HepG2 (cell line): ENCODE measurements around the gene SDF2. TPM values are rescaled to one million over a fixed set of nuclear protein-coding genes. Genes with fewer than 3 reads are reported as not detected.

Experiments
- CENPT ChIP-seq: sonication (generic); formaldehyde crosslinking; IDR thresholded peaks from 2 replicates; pipeline ENCODE4 v1.8.0; 2022; ENCODE audit warnings: low read depth, mild to moderate bottlenecking, moderate library complexity, missing genetic modification reagents
- FOXA1 ChIP-seq, 2 experiments: fragments of 450-650 bp in 1 of 2; sonication (generic) in 1 of 2; formaldehyde crosslinking in 1 of 2; IDR thresholded peaks; 2 replicates each; pipeline versions ENCODE4 v1.4.0 to v1.6.1; 2016 to 2020; ENCODE audit warnings: missing genetic modification reagents in 1 of 2
- GATAD1 ChIP-seq: IDR thresholded peaks from 2 replicates; pipeline ENCODE4 v1.6.1; 2016; ENCODE audit warnings: missing genetic modification reagents, missing compliant biosample characterization
- HES4 ChIP-seq: sonication (generic); formaldehyde crosslinking; IDR thresholded peaks from 2 replicates; pipeline ENCODE4 v1.9.0; 2021; ENCODE audit warnings: mild to moderate bottlenecking, missing genetic modification reagents, borderline replicate concordance
- KDM3A ChIP-seq: IDR thresholded peaks from 2 replicates; pipeline ENCODE4 v1.6.1; 2018; ENCODE audit warnings: low read depth, missing compliant biosample characterization
- KMT2B ChIP-seq: IDR thresholded peaks from 2 replicates; pipeline ENCODE4 v1.6.1; 2016; ENCODE audit warnings: missing genetic modification reagents, missing compliant biosample characterization
- MEIS2 ChIP-seq: sonication (generic); formaldehyde crosslinking; IDR thresholded peaks from 2 replicates; pipeline ENCODE4 v1.9.0; 2021; ENCODE audit warnings: mild to moderate bottlenecking, missing genetic modification reagents
- MTF2 ChIP-seq: sonication (generic); formaldehyde crosslinking; IDR thresholded peaks from 2 replicates; pipeline ENCODE4 v1.5.0; 2020; ENCODE audit warnings: missing genetic modification reagents, borderline replicate concordance
- MYNN ChIP-seq: sonication (generic); formaldehyde crosslinking; IDR thresholded peaks from 2 replicates; pipeline ENCODE4 v1.4.0; 2020; ENCODE audit warnings: mild to moderate bottlenecking, low read depth, missing genetic modification reagents
- NR1H2 ChIP-seq: sonication (generic); formaldehyde crosslinking; IDR thresholded peaks from 2 replicates; pipeline ENCODE4 v1.8.1; 2022; ENCODE audit warnings: low read depth, missing genetic modification reagents, borderline replicate concordance
- TBX2 ChIP-seq: sonication (generic); formaldehyde crosslinking; IDR thresholded peaks from 2 replicates; pipeline ENCODE4 v1.5.0; 2020; ENCODE audit warnings: missing genetic modification reagents, mild to moderate bottlenecking, borderline replicate concordance
- ZNF550 ChIP-seq: sonication (generic); formaldehyde crosslinking; IDR thresholded peaks from 2 replicates; pipeline ENCODE4 v1.4.0; 2020; ENCODE audit warnings: mild to moderate bottlenecking, missing genetic modification reagents, borderline replicate concordance
- ZNF558 ChIP-seq: sonication (generic); formaldehyde crosslinking; IDR thresholded peaks from 2 replicates; pipeline ENCODE4 v1.9.0; 2022; ENCODE audit warnings: mild to moderate bottlenecking, missing genetic modification reagents, borderline replicate concordance
- ZNF562 ChIP-seq: sonication (generic); formaldehyde crosslinking; IDR thresholded peaks from 2 replicates; pipeline ENCODE4 v1.8.0; 2022; ENCODE audit warnings: missing genetic modification reagents, borderline replicate concordance
- ZNF709 ChIP-seq: sonication (generic); formaldehyde crosslinking; IDR thresholded peaks from 2 replicates; pipeline ENCODE4 v1.5.0; 2020; ENCODE audit warnings: mild to moderate bottlenecking, missing genetic modification reagents
- ZNF720 ChIP-seq: sonication (generic); formaldehyde crosslinking; IDR thresholded peaks from 2 replicates; pipeline ENCODE4 v1.4.0; 2020; ENCODE audit warnings: missing genetic modification reagents
- polyA plus RNA-seq, 8 experiments: library from polyadenylated mRNA; depleted of rRNA in 3 of 8; stranded (reverse) in 7 of 8; unstranded in 1 of 8; fragments of >200 nt; fragmentation: Illumina TruSeq in 4 of 8; extraction: Trizol in 4 of 8; gene quantifications; 2 replicates each; pipeline versions ENCODE4 v1.2.1 to v1.2.3, GENCODE V29; 2011 to 2016; ENCODE audit warnings: low read depth in 4 of 8, missing spikeins in 1 of 8, mixed read lengths in 1 of 8; ENCODE audit not compliant: insufficient read depth in 1 of 8
- total RNA-seq, 5 experiments: library from RNA; depleted of rRNA; stranded (reverse); fragments of >200 nt; fragmentation: Illumina TruSeq; extraction: Trizol; gene quantifications; 2 replicates each; pipeline ENCODE4 v1.2.3, GENCODE V29; 2016; ENCODE audit warnings: low read depth in 1 of 5
- TF ChIP-seq, protein P1 (sequence below): sonication (generic); formaldehyde crosslinking; IDR thresholded peaks from 2 replicates; pipeline ENCODE4 v1.4.0; 2020; ENCODE audit warnings: missing genetic modification reagents, borderline replicate concordance
- TF ChIP-seq, protein P2 (sequence below): sonication (generic); formaldehyde crosslinking; IDR thresholded peaks from 2 replicates; pipeline ENCODE4 v1.4.0; 2020; ENCODE audit warnings: mild to moderate bottlenecking, missing genetic modification reagents
- TF ChIP-seq, protein P3 (sequence below): IDR thresholded peaks from 2 replicates; pipeline ENCODE4 v1.6.1; 2016; ENCODE audit warnings: low read depth, borderline replicate concordance
- TF ChIP-seq, protein P4 (sequence below): IDR thresholded peaks from 2 replicates; pipeline ENCODE4 v1.6.1; 2016; ENCODE audit warnings: missing genetic modification reagents, missing compliant biosample characterization
- TF ChIP-seq, protein P5 (sequence below): sonication (generic); formaldehyde crosslinking; conservative IDR thresholded peaks from 2 replicates; pipeline ENCODE4 v1.4.0; 2020; ENCODE audit warnings: missing genetic modification reagents

Gene SDF2
- total and polyA plus RNA-seq, 2 of the 13 experiments (the other 11 are each of a cell fraction or from before 2014, with no cell fraction given), result 58.2 to 58.4 TPM

DNA sequence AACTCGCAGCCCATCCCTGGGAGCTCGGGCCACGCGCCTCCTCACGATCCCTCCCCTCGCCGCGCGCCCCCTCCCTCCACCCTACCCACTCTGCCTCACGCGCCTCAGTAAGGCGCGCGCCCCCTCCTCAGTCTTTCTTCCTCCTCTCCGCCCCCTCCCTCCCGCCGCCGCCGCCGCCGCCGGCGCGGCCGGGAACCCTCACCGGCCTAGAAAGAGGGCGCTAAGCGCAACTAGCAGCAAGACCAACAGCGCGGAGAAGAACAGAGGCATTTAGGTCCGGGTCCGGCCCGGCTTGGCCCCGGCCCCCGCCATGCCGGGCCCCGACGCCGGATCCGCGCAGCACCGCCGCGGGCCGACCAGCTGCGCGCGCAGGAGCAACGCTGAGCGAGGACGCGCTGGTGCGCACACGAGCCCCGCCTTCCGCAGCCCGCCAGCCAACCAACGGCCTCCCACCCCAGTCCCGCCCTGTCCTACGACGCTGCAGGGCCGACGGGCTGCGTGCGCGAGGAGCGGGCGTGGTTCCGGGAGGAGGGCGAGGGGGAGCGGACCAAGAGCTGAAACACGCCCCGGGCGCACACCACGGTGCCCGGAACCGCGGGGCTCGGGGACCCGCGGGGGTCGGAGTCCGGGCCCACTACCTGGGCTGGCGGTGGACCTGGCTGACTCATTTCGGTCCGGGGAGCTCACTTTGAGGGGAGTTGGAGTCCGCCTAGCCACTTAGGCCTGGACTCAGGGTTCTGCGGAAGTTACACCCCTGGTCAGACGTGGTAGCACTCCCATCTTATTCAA, 16.7 kb downstream of the SDF2 start, which contains the start of gene BLTP2 (continued):
- TF ChIP-seq, protein P1, sequence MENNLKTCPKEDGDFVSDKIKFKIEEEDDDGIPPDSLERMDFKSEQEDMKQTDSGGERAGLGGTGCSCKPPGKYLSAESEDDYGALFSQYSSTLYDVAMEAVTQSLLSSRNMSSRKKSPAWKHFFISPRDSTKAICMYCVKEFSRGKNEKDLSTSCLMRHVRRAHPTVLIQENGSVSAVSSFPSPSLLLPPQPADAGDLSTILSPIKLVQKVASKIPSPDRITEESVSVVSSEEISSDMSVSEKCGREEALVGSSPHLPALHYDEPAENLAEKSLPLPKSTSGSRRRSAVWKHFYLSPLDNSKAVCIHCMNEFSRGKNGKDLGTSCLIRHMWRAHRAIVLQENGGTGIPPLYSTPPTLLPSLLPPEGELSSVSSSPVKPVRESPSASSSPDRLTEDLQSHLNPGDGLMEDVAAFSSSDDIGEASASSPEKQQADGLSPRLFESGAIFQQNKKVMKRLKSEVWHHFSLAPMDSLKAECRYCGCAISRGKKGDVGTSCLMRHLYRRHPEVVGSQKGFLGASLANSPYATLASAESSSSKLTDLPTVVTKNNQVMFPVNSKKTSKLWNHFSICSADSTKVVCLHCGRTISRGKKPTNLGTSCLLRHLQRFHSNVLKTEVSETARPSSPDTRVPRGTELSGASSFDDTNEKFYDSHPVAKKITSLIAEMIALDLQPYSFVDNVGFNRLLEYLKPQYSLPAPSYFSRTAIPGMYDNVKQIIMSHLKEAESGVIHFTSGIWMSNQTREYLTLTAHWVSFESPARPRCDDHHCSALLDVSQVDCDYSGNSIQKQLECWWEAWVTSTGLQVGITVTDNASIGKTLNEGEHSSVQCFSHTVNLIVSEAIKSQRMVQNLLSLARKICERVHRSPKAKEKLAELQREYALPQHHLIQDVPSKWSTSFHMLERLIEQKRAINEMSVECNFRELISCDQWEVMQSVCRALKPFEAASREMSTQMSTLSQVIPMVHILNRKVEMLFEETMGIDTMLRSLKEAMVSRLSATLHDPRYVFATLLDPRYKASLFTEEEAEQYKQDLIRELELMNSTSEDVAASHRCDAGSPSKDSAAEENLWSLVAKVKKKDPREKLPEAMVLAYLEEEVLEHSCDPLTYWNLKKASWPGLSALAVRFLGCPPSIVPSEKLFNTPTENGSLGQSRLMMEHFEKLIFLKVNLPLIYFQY (CRISPR knock-in tag), result peak; percentile 58; the same call in 1 of the 2 replicates
- TF ChIP-seq, protein P2, sequence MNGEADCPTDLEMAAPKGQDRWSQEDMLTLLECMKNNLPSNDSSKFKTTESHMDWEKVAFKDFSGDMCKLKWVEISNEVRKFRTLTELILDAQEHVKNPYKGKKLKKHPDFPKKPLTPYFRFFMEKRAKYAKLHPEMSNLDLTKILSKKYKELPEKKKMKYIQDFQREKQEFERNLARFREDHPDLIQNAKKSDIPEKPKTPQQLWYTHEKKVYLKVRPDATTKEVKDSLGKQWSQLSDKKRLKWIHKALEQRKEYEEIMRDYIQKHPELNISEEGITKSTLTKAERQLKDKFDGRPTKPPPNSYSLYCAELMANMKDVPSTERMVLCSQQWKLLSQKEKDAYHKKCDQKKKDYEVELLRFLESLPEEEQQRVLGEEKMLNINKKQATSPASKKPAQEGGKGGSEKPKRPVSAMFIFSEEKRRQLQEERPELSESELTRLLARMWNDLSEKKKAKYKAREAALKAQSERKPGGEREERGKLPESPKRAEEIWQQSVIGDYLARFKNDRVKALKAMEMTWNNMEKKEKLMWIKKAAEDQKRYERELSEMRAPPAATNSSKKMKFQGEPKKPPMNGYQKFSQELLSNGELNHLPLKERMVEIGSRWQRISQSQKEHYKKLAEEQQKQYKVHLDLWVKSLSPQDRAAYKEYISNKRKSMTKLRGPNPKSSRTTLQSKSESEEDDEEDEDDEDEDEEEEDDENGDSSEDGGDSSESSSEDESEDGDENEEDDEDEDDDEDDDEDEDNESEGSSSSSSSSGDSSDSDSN (CRISPR knock-in tag), result peak; percentile 83
- TF ChIP-seq, protein P3, sequence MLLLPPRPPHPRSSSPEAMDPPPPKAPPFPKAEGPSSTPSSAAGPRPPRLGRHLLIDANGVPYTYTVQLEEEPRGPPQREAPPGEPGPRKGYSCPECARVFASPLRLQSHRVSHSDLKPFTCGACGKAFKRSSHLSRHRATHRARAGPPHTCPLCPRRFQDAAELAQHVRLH (CRISPR knock-in tag), result peak; percentile 44; the same call in 1 of the 2 replicates
- TF ChIP-seq HES4 (peak; percentile 78; the same call in 1 of the 2 replicates), KMT2B (peak; percentile 77; the same call in 1 of the 2 replicates), MTF2 (no peak), ZNF550 (CRISPR knock-in tag) (no peak), ZNF720 (no peak), ZNF709 (CRISPR knock-in tag) (no peak; the same call in 1 of the 2 replicates), KDM3A (CRISPR knock-in tag) (peak; percentile 39; the same call in 1 of the 2 replicates), FOXA1 (IDR thresholded peaks at IDR 0.05) (no peak), FOXA1 (CRISPR knock-in tag; IDR thresholded peaks at IDR 0.05) (peak; percentile 45), NR1H2 (CRISPR knock-in tag) (no peak), MYNN (CRISPR knock-in tag) (no peak), MEIS2 (CRISPR knock-in tag) (peak; percentile 64), ZNF562 (no peak), ZNF558 (CRISPR knock-in tag) (no peak), CENPT (CRISPR knock-in tag) (no peak), TBX2 (CRISPR knock-in tag) (peak; percentile 56; the same call in 1 of the 2 replicates), GATAD1 (CRISPR knock-in tag) (peak; percentile 88)
- TF ChIP-seq, protein P4, sequence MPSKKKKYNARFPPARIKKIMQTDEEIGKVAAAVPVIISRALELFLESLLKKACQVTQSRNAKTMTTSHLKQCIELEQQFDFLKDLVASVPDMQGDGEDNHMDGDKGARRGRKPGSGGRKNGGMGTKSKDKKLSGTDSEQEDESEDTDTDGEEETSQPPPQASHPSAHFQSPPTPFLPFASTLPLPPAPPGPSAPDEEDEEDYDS, result peak; percentile 78
- TF ChIP-seq, protein P5, sequence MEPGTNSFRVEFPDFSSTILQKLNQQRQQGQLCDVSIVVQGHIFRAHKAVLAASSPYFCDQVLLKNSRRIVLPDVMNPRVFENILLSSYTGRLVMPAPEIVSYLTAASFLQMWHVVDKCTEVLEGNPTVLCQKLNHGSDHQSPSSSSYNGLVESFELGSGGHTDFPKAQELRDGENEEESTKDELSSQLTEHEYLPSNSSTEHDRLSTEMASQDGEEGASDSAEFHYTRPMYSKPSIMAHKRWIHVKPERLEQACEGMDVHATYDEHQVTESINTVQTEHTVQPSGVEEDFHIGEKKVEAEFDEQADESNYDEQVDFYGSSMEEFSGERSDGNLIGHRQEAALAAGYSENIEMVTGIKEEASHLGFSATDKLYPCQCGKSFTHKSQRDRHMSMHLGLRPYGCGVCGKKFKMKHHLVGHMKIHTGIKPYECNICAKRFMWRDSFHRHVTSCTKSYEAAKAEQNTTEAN (CRISPR knock-in tag), result peak; percentile 50; the same call in 1 of the 2 replicates
